ENCODE measurements around the gene SCGB1C1. TPM values are rescaled to one million over a fixed set of nuclear protein-coding genes. Genes with fewer than 3 reads are reported as not detected.

Gene SCGB1C1
- total RNA-seq, 2 donors from 2014 or later, result 0.64 TPM; not detected in 1

Other genes starting within 250 kb of the SCGB1C1 start
- gene BET1L, start 14.3 kb downstream of the SCGB1C1 start, total RNA-seq, result 10 to 100 TPM; 53.3 to 81.6 TPM
- gene RIC8A, start 14.6 kb downstream of the SCGB1C1 start, total RNA-seq, result 100 to 1,000 TPM; 110 to 179 TPM
- 10 to 100 TPM; 11.7 to 38.7 TPM for gene SIRT3, start 43.3 kb downstream of the SCGB1C1 start, total RNA-seq
- 100 to 1,000 TPM; 196 to 273 TPM for gene PSMD13, start 43.9 kb downstream of the SCGB1C1 start, total RNA-seq
- 1 to 10 TPM in 1 of 2 donors, under 1 TPM in 1; 0.88 to 2.5 TPM for gene NLRP6, start 85.3 kb downstream of the SCGB1C1 start, total RNA-seq
- 100 to 1,000 TPM in 1 of 2 donors, 10 to 100 TPM in 1; 97.8 to 695 TPM for gene PGGHG, start 96.0 kb downstream of the SCGB1C1 start, total RNA-seq
- not detected for gene IFITM5, start 106.4 kb downstream of the SCGB1C1 start, total RNA-seq
- gene IFITM2, start 114.7 kb downstream of the SCGB1C1 start, total RNA-seq, result 100 to 1,000 TPM; 385 to 785 TPM
- 100 to 1,000 TPM in 1 of 2 donors, 10 to 100 TPM in 1; 91.3 to 436 TPM for gene IFITM1, start 121.0 kb downstream of the SCGB1C1 start, total RNA-seq
- gene IFITM3, start 127.8 kb downstream of the SCGB1C1 start, total RNA-seq, result 100 to 1,000 TPM in 1 of 2 donors, 10 to 100 TPM in 1; 51.8 to 139 TPM
- gene B4GALNT4, start 176.4 kb downstream of the SCGB1C1 start, total RNA-seq, result 10 to 100 TPM in 1 of 2 donors, 1 to 10 TPM in 1; 6.6 to 13.6 TPM
- under 1 TPM in 1 of 2 donors, not detected in 1; 0.12 TPM for gene PKP3, start 201.1 kb downstream of the SCGB1C1 start, total RNA-seq
- 10 to 100 TPM; 63.8 to 80.8 TPM for gene SIGIRR, start 221.9 kb downstream of the SCGB1C1 start, total RNA-seq
- 10 to 100 TPM; 61.2 to 69.3 TPM for gene ANO9, start 248.9 kb downstream of the SCGB1C1 start, total RNA-seq

Measured in activated naive CD4-positive, alpha-beta T cell treated with anti-CD3 and anti-CD28 coated beads, Interleukin-2, amount 50 U/mL, for 72 hours (primary cell).